BLaER1 treated with 17β-estradiol and CSF1 and Interleukin-3, amounts not matched to agents 10 nM and 100 nM (cell line): ENCODE measurements around the gene CERS6.

Experiments used
- H3K27ac ChIP-seq, 11 experiments: shearing (Covaris generic); formaldehyde crosslinking; 2 replicates each; pipeline ENCODE4 v1.8.1; 2022
- H3K27me3 ChIP-seq, 11 experiments: shearing (Covaris generic); formaldehyde crosslinking; 2 replicates each; pipeline ENCODE4 v1.8.1; 2022
- H3K36me3 ChIP-seq, 11 experiments: shearing (Covaris generic); formaldehyde crosslinking; 2 replicates each; pipeline ENCODE4 v1.8.1; 2022
- H3K4me1 ChIP-seq, 10 experiments: shearing (Covaris generic); formaldehyde crosslinking; 2 replicates each; pipeline ENCODE4 v1.8.1; 2022
- H3K4me2 ChIP-seq, 11 experiments: shearing (Covaris generic); formaldehyde crosslinking; 2 replicates each; pipeline ENCODE4 v1.8.1; 2022
- H3K4me3 ChIP-seq, 10 experiments: shearing (Covaris generic); formaldehyde crosslinking; 2 replicates each; pipeline ENCODE4 v1.8.1; 2022
- H3K9ac ChIP-seq, 11 experiments: shearing (Covaris generic); formaldehyde crosslinking; 2 replicates each; pipeline ENCODE4 v1.8.1; 2022
- H3K9me3 ChIP-seq, 11 experiments: shearing (Covaris generic); formaldehyde crosslinking; replicated peaks in 1 of 11; 2 replicates each; pipeline ENCODE4 v1.8.1; 2022
- H4K20me1 ChIP-seq, 11 experiments: shearing (Covaris generic); formaldehyde crosslinking; 2 replicates each; pipeline ENCODE4 v1.8.1; 2022
- Cebpa-rat ChIP-seq, 11 experiments: shearing (Covaris generic); IDR thresholded peaks; 2 replicates each; pipeline ENCODE4 v1.8.1; 2022

CERS6 gene

DNA sequence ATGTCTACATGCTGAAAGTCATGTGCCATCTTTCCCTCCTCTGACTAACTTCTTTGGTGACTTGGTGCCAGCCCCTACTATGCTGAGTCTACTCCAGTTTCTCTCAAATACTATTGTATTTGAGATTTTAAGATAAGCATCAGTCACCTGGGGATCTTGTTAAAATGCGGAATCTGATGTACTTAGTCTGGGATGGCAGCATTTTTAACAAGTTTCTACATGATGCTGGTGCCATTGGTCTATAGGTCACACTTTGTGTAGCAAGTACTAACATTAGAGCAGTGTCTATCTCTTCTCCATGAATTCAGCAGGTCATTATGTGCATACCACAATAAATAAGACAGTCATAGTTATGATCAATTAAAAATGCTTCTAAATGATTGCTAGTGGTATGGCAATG, 106.9 kb downstream of the CERS6 start:
- H3K27ac ChIP-seq: no peak overlapping the region
- H3K36me3 ChIP-seq: peaks cover 38 to 96% (median 76%) of the 10 kb centered on the region in 11 experiments
- H3K4me3 ChIP-seq: no peak overlapping the region
- no peak overlapping the region for H3K4me2 ChIP-seq
- no peak overlapping the region for H3K9ac ChIP-seq
- no peak for TF ChIP-seq Cebpa-rat (IDR thresholded peaks at IDR 0.05)
- H3K9me3 ChIP-seq: peaks cover 10 to 28% (median 21%) of the 10 kb centered on the region in 11 experiments
- peaks cover 0 to 15% (median 0%) of the 10 kb centered on the region in 11 experiments; a peak in 3 of 22 replicates for H4K20me1 ChIP-seq
- peaks cover 0 to 50% (median 10%) of the 10 kb centered on the region in 10 experiments; a peak in 12 of 20 replicates for H3K4me1 ChIP-seq
- H3K27me3 ChIP-seq: no peaks in the 10 kb centered on the region

DNA sequence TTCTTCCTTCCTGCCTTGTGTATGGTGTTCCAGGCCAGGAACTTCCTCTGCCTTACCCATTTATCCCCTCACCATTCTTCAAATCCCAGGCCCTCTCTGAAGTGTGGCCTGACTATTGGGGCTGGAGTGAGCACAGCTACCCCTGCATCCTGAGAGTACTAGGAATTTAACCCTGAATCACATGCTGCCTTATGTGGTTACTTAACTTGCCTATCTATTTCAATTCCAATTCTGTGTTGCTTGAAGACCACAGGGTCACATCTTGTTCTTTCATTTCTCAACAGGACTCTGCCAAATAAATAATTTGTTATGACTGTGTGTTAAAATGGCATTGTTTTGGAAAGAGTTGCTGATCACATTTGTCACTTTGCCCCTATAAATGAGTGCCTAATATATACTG, 108.6 kb downstream of the CERS6 start:
- peak overlapping the region in 6 of 11 experiments; percentile 0 to 47 (median 16); a peak in 7 of 22 replicates for H3K4me2 ChIP-seq
- no peak overlapping the region for H3K27ac ChIP-seq
- no peak overlapping the region for H3K9ac ChIP-seq
- H3K9me3 ChIP-seq: peaks cover 5 to 14% (median 8%) of the 10 kb centered on the region in 11 experiments; a peak in 19 of 22 replicates
- peaks cover 0 to 19% (median 0%) of the 10 kb centered on the region in 11 experiments; a peak in 4 of 22 replicates for H4K20me1 ChIP-seq
- peaks cover 3 to 64% (median 19%) of the 10 kb centered on the region in 10 experiments; a peak in 19 of 20 replicates for H3K4me1 ChIP-seq
- no peaks in the 10 kb centered on the region for H3K27me3 ChIP-seq
- no peak for TF ChIP-seq Cebpa-rat (IDR thresholded peaks at IDR 0.05)
- H3K4me3 ChIP-seq: no peak overlapping the region
- H3K36me3 ChIP-seq: peaks cover 33 to 98% (median 82%) of the 10 kb centered on the region in 11 experiments

DNA sequence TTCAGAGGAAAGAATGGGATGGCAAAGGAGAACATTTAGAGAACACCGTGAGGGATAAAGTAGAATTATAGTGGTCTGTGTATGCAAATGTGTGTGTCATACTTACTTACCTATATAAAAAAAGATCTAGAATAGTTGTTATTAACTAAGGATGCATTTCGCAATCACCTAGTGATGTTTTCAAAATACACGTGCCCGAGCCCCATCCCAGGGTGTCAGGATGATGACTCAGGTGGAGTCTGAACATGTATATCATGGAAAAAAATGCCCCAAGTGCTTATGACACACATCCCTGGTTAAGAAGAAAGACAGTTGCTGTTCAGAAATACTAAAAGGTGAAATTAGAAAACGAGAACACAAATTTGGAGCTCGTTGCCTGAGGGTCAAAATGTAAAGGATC, 109.0 kb downstream of the CERS6 start:
- Histone ChIP-seq H4K20me1 (peaks cover 0 to 23% (median 0%) of the 10 kb centered on the region in 11 experiments; a peak in 5 of 22 replicates), H3K27me3 (no peaks in the 10 kb centered on the region), H3K36me3 (peaks cover 29 to 98% (median 81%) of the 10 kb centered on the region in 11 experiments), H3K4me3 (no peak overlapping the region), H3K4me1 (peaks cover 8 to 68% (median 24%) of the 10 kb centered on the region in 10 experiments), H3K4me2 (peak overlapping the region in 3 of 11 experiments; percentile 29 to 47 (median 32); a peak in 2 of 22 replicates), H3K27ac (no peak overlapping the region), H3K9me3 (peaks cover under 1 to 9% (median 4%) of the 10 kb centered on the region in 11 experiments; a peak in 19 of 22 replicates), H3K9ac (no peak overlapping the region)
- peak in 7 of 11 experiments; percentile 22 to 84 (median 59); a peak in 9 of 22 replicates for TF ChIP-seq Cebpa-rat (IDR thresholded peaks at IDR 0.05)

DNA sequence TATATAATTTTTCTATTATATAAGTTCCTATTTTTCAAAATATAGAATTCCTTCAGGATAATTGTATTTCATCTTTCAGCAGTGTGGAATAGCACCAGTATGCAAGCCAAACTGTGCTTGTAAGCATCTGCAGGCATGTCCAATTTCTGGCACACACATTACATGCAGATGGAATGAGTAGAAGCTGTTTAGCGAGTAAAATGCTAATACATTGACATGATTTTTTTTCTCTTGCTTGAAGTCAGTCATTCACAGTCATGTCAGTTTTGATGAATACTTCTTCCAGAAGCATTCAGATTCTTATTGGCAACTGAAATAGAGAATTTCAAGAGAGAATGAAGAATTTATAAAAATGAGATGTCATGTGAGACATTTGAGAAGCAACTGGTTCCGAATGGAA, 109.4 kb downstream of the CERS6 start:
- H3K4me1 ChIP-seq: peaks cover 12 to 70% (median 28%) of the 10 kb centered on the region in 10 experiments
- H3K27ac ChIP-seq: no peak overlapping the region
- no peak overlapping the region for H3K4me3 ChIP-seq
- no peaks in the 10 kb centered on the region for H3K27me3 ChIP-seq
- peaks cover 0 to 6% (median 0%) of the 10 kb centered on the region in 11 experiments; a peak in 3 of 22 replicates for H3K9me3 ChIP-seq
- H4K20me1 ChIP-seq: peaks cover 0 to 27% (median 0%) of the 10 kb centered on the region in 11 experiments; a peak in 7 of 22 replicates
- H3K4me2 ChIP-seq: no peak overlapping the region
- peaks cover 25 to 98% (median 79%) of the 10 kb centered on the region in 11 experiments for H3K36me3 ChIP-seq
- no peak; a peak in 1 of 22 replicates for TF ChIP-seq Cebpa-rat (IDR thresholded peaks at IDR 0.05)
- no peak overlapping the region for H3K9ac ChIP-seq

DNA sequence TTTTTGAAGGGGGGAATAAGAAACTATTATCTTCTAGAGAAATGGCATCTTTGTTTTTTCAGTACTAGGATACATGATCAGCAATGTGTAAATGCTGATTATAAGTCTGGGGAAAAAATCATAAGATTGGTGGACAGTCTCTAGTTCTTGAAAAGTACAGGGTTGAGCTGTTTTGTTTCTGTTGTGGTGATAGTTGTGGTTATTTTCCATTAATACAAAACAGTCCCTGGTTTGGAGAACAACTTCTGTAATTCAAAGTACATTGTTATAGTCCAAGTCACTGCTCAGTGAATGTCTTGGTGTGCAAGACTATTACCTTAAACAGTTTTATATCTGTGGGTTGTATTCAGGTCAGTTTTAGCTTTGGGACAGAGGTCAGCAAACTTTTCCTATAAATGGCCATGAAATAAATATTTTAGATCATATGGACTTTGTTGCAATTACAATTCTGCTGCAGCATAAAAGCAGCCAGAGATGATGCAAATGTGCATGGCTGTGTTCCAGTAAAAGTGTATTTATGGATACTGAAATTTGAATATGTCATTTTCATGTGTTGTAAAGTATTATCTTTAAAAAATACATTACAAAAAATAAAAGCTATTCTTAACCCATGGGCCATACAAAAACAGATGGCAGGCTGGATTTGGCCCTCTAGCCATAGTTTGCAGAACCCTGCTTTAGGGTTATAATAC, 111.0 kb downstream of the CERS6 start:
- no peaks in the 10 kb centered on the region for H3K27me3 ChIP-seq
- H3K9me3 ChIP-seq: peaks cover 0 to 4% (median 0%) of the 10 kb centered on the region in 11 experiments; a peak in 1 of 22 replicates
- H3K4me2 ChIP-seq: peak overlapping the region in 2 of 11 experiments; percentile 0 to 15; a peak in 1 of 22 replicates
- H3K9ac ChIP-seq: no peak overlapping the region
- H4K20me1 ChIP-seq: peaks cover 0 to 43% (median 8%) of the 10 kb centered on the region in 11 experiments; a peak in 10 of 22 replicates
- H3K4me1 ChIP-seq: peaks cover 19 to 77% (median 44%) of the 10 kb centered on the region in 10 experiments
- TF ChIP-seq Cebpa-rat (IDR thresholded peaks at IDR 0.05): no peak
- no peak overlapping the region for H3K27ac ChIP-seq
- H3K4me3 ChIP-seq: no peak overlapping the region
- peaks cover 9 to 82% (median 65%) of the 10 kb centered on the region in 11 experiments for H3K36me3 ChIP-seq

DNA sequence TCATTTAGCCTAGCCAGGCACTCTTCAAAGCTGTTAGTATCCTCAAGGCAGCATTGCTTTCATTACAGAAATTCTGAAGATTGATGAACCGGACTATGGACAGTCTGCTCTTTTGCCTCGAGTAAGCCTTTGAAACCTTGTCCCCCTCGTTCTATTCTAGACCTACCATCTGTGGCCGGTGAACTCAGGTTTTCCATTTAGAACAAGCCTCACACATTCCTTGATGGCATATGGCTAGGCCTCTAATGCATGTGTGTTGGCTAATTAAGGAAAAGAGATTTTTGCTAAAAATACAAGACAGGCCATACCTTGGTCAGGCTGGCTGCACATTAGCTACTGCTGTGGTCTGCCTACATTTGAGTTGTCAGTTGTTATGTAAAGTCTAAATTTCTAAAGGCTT, 111.8 kb downstream of the CERS6 start:
- TF ChIP-seq Cebpa-rat (IDR thresholded peaks at IDR 0.05): no peak
- no peak overlapping the region for H3K4me3 ChIP-seq
- H3K9ac ChIP-seq: no peak overlapping the region
- no peaks in the 10 kb centered on the region for H3K27me3 ChIP-seq
- H3K9me3 ChIP-seq: peaks cover 0 to 4% (median 0%) of the 10 kb centered on the region in 11 experiments; a peak in 1 of 22 replicates
- H3K27ac ChIP-seq: no peak overlapping the region
- peak overlapping the region in 1 of 11 experiments; percentile 6; a peak in 1 of 22 replicates for H3K4me2 ChIP-seq
- H4K20me1 ChIP-seq: peaks cover 0 to 51% (median 11%) of the 10 kb centered on the region in 11 experiments; a peak in 12 of 22 replicates
- H3K4me1 ChIP-seq: peaks cover 22 to 84% (median 51%) of the 10 kb centered on the region in 10 experiments
- peaks cover 3 to 75% (median 60%) of the 10 kb centered on the region in 11 experiments; a peak in 20 of 22 replicates for H3K36me3 ChIP-seq

DNA sequence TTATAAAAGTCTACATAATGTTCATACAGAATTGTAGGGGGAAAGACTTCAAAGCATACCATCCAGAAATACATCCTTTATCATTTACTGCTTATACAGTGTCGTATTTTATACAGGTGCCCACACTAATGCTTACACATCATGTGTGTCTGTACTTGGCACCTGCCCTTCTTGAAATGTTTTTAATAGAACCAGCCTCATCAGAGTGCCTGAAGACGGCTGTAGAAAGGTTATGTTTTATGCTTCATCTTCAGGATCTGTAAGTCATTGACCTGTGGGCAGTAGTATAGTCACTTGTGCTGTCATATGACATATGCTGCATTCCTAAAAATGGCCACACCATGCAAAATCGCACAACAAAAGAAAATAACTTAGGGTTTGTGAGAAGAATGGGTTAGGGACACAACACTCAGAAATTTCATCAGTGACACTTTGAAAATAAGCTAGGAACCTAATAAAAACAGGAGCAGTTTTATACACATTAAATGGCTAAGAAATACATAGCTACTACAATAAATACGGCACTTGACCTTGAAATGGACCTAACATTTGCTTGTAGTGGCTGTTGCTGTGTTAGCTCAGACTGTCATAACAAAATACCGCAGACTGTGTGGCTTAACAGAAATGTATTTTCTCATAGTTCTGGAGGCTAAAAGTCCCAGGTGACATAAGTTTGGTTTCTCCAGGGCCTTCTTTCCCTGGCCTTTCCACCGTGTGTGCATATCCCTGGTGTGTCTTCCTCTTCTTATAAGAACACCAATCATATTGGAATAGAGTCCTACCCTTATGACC, 112.6 kb downstream of the CERS6 start:
- TF ChIP-seq Cebpa-rat (IDR thresholded peaks at IDR 0.05): no peak
- H3K4me1 ChIP-seq: peaks cover 26 to 91% (median 59%) of the 10 kb centered on the region in 10 experiments
- H3K27me3 ChIP-seq: no peaks in the 10 kb centered on the region
- H3K4me3 ChIP-seq: no peak overlapping the region
- no peak overlapping the region for H3K27ac ChIP-seq
- H3K36me3 ChIP-seq: peaks cover 0 to 72% (median 56%) of the 10 kb centered on the region in 11 experiments; a peak in 18 of 22 replicates
- peaks cover 0 to 7% (median 3%) of the 10 kb centered on the region in 11 experiments; a peak in 8 of 22 replicates for H3K9me3 ChIP-seq
- H3K4me2 ChIP-seq: peak overlapping the region in 7 of 11 experiments; percentile 73 to 89 (median 80); a peak in 12 of 22 replicates
- H4K20me1 ChIP-seq: peaks cover 0 to 53% (median 13%) of the 10 kb centered on the region in 11 experiments; a peak in 12 of 22 replicates
- H3K9ac ChIP-seq: no peak overlapping the region

DNA sequence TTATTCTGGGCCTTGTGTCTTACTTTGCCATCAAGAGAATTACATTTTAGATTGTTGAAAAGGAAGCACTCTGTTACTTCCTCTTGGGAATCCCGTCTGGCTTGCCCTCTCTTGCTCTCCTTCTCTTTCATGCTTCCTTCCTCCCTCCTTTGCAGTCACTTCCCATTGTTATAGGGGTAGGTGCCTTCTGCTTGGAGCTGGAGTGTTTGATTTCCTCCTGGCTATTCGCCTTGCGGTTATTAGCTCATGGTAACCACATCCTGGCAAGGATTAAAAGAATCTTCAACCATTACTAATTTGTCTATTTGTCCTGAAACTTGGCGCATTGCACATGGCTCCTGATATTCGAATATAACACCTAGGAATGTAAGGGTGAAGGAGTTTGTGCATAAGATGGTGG, 115.0 kb downstream of the CERS6 start:
- H3K4me3 ChIP-seq: no peak overlapping the region
- peaks cover 10 to 72% (median 53%) of the 10 kb centered on the region in 11 experiments; a peak in 21 of 22 replicates for H3K36me3 ChIP-seq
- no peaks in the 10 kb centered on the region for H3K27me3 ChIP-seq
- peak overlapping the region in 6 of 11 experiments; percentile 1 to 37 (median 19); a peak in 6 of 22 replicates for H3K27ac ChIP-seq
- peaks cover 26 to 76% (median 51%) of the 10 kb centered on the region in 10 experiments for H3K4me1 ChIP-seq
- H3K9me3 ChIP-seq: peaks cover 9 to 28% (median 22%) of the 10 kb centered on the region in 11 experiments; a peak in 21 of 22 replicates
- peak overlapping the region; percentile 57 to 89 (median 76) for H3K4me2 ChIP-seq
- TF ChIP-seq Cebpa-rat (IDR thresholded peaks at IDR 0.05): no peak
- H3K9ac ChIP-seq: no peak overlapping the region
- H4K20me1 ChIP-seq: peaks cover 0 to 47% (median 13%) of the 10 kb centered on the region in 11 experiments; a peak in 12 of 22 replicates
